Mucosa of descending colon (tissue), 3 donors: Measurements from ENCODE around the gene C2orf49. TPM values are rescaled to one million over a fixed set of nuclear protein-coding genes. Genes with fewer than 3 reads are reported as not detected.

Experiments
- ATAC-seq: fragments of 200-7000 bp; cut with Tn5 transposase; one replicate; pipeline ENCODE4 v1.9.1; 2020; ENCODE audit warnings: mild to moderate bottlenecking, moderate library complexity
- DNase-seq, 3 donors: peaks; one replicate each; pipeline ENCODE4 v3.0.0-alpha.2; 2020
- H3K36me3 ChIP-seq: fragments of 200-600 bp; one replicate; pipeline ENCODE4 v1.8.0; 2021; ENCODE audit warnings: low read depth, mild to moderate bottlenecking
- H3K4me1 ChIP-seq: fragments of 200-600 bp; one replicate; pipeline ENCODE4 v1.8.0; 2021; ENCODE audit warnings: low read depth, mild to moderate bottlenecking
- H3K4me3 ChIP-seq: fragments of 200-600 bp; one replicate; pipeline ENCODE4 v1.8.0; 2021; ENCODE audit warnings: mild to moderate bottlenecking
- H3K9me3 ChIP-seq: fragments of 200-600 bp; one replicate; pipeline ENCODE4 v1.8.0; 2021; ENCODE audit warnings: mild to moderate bottlenecking
- CTCF ChIP-seq: fragments of 200-600 bp; IDR thresholded peaks from one replicate; pipeline ENCODE4 v1.8.0; 2022; ENCODE audit warnings: antibody characterized with exemption, mild to moderate bottlenecking
- intact Hi-C, 2 donors: fragments of 100-400 bp; cut with DNase I in 1 of 2; cut with micrococcal nuclease in 1 of 2; formaldehyde crosslinking; loops; one replicate each; pipeline versions ENCODE4 v1.11.0 to v1.11.1; 2022; cut with DNase I, micrococcal nuclease
- total RNA-seq, 3 donors: library from RNA; stranded (reverse); fragmentation: NEBNext Ultra II Directional in 2 of 3; extraction: Animal tissue kit (Norgen Biotek cat#: 25700) in 2 of 3; gene quantifications; one replicate each; pipeline versions ENCODE4 v1.2.1 to v1.2.4, GENCODE V29; 2021 to 2023
- donor health status: DM: no; HTN: no; CAD: no; lungs with moderate emphysema.
- donor health status: DM: no; HTN: no; CAD: no.
- donor health status: DM: no; HTN: yes; CAD: no.

The C2orf49 gene
- total RNA-seq, 3 donors from 2014 or later = 11.0 to 21.0 (median 11.6) TPM

GRCh38 chr2:105361102-105361889, 24.0 kb downstream of the C2orf49 start:
- no peak for ATAC-seq
- intact Hi-C loops = no loop called here
- H3K9me3 ChIP-seq = peaks cover 2% of the 10 kb centered on the region

GRCh38 chr2:105362862-105363591, 25.7 kb downstream of the C2orf49 start:
- Histone ChIP-seq H3K4me1 (peaks cover 2% of the 10 kb centered on the region), H3K36me3 (peaks cover 16% of the 10 kb centered on the region), H3K4me3 (no peak overlapping the region), H3K9me3 (no peaks in the 10 kb centered on the region)
- intact Hi-C loops = no loop called here
- ATAC-seq = peak; percentile 8
- TF ChIP-seq CTCF = no peak
- no peak for DNase-seq

More at GRCh38 chr2:105361102-105361889, 24.0 kb downstream of the C2orf49 start:
- TF ChIP-seq CTCF = no peak
- DNase-seq = no peak
- Histone ChIP-seq H3K4me1 (no peaks in the 10 kb centered on the region), H3K4me3 (no peak overlapping the region), H3K36me3 (peaks cover 14% of the 10 kb centered on the region)

GRCh38 chr2:105364436-105365139, 27.2 kb downstream of the C2orf49 start:
- no peak overlapping the region for H3K4me3 ChIP-seq
- no peaks in the 10 kb centered on the region for H3K9me3 ChIP-seq
- H3K36me3 ChIP-seq = peaks cover 16% of the 10 kb centered on the region
- no peak for TF ChIP-seq CTCF
- intact Hi-C loops = loop anchor here in 1 of 2 donors (5.0 kb wide), 1 partner anchor 153 kb away; no protein-coding TSS in a partner anchor
- ATAC-seq (no peak), DNase-seq (no peak)
- peaks cover 6% of the 10 kb centered on the region for H3K4me1 ChIP-seq

- DNase-seq (no peak), ATAC-seq (no peak)
- intact Hi-C loops = loop anchor here in 1 of 2 donors (5.0 kb wide), 1 partner anchor 152 kb away; no protein-coding TSS in a partner anchor
- H3K4me3 ChIP-seq = no peak overlapping the region
- H3K9me3 ChIP-seq = no peaks in the 10 kb centered on the region
- peaks cover 6% of the 10 kb centered on the region for H3K4me1 ChIP-seq
- no peak for TF ChIP-seq CTCF
- peaks cover 16% of the 10 kb centered on the region for H3K36me3 ChIP-seq
Observed at GRCh38 chr2:105365206-105365605, 27.9 kb downstream of the C2orf49 start.

- Histone ChIP-seq H3K36me3 (peaks cover 11% of the 10 kb centered on the region), H3K9me3 (no peaks in the 10 kb centered on the region), H3K4me3 (no peak overlapping the region), H3K4me1 (peaks cover 6% of the 10 kb centered on the region)
- intact Hi-C loops = loop anchor here in 1 of 2 donors (5.0 kb wide), 1 partner anchor 148 kb away; no protein-coding TSS in a partner anchor
- ATAC-seq = peak; percentile 39
- DNase-seq = no peak
- TF ChIP-seq CTCF = no peak
Observed at GRCh38 chr2:105368759-105369408, 31.5 kb downstream of the C2orf49 start.
